K562 (cell line): Measurements from ENCODE around the gene LMO4. TPM values are rescaled to one million over a fixed set of nuclear protein-coding genes. Genes with fewer than 3 reads are reported as not detected.

Source experiments
- ATAC-seq: fragments of 200-7000 bp; cut with Tn5 transposase; 3 replicates; pipeline ENCODE4 v1.9.1; 2020; ENCODE audit warnings: moderate library complexity
- BruUV-seq: library from RNA; stranded (reverse); fragments of 400-500 nt; replicated peaks from 2 replicates; lab custom pipeline; 2021; lab: Mats Ljungman, UMichigan
- CTCF ChIA-PET: fragments of 300-600 bp; formaldehyde crosslinking; extraction: SDS; loops from one replicate; lab custom pipeline; 2021; ENCODE audit warnings: low intra/inter-chr PET ratio; lab: Yijun Ruan, JAX
- POLR2A ChIA-PET: fragments of 300-600, 350-650 bp; sonication (Branson Sonifier 250); formaldehyde crosslinking; extraction: SDS; loops from one replicate; lab custom pipeline; 2021; ENCODE audit warnings: antibody characterized with exemption, inconsistent platforms; lab: Yijun Ruan, JAX
- DNase-seq, 4 experiments: peaks; one replicate each; pipeline versions ENCODE4 v3.0.0 to v3.0.0-alpha.2; 2011 to 2018; ENCODE audit warnings: low spot score in 3 of 4, mixed read lengths in 3 of 4; ENCODE audit errors: extremely low read depth in 1 of 4
- FAIRE-seq: peaks from 2 replicates; lab custom pipeline; 2011; peaks lifted over from hg19 to GRCh38; lab: Jason Lieb, UNC
- H2AFZ ChIP-seq: 2 replicates; pipeline ENCODE4 v1.6.0; 2011; ENCODE audit warnings: low read depth, low read length, control low read depth, inconsistent platforms
- H3K27ac ChIP-seq: fragments of 200-600 bp; 3 replicates; pipeline ENCODE4 v1.8.0; 2011; ENCODE audit warnings: low read depth, mild to moderate bottlenecking, control low read depth, inconsistent platforms, low read length, moderate library complexity, mixed read lengths; ENCODE audit errors: extremely low read depth
- H3K27me3 ChIP-seq, 2 experiments: fragments of 300-600 bp in 1 of 2; 2 replicates in 1 of 2; 3 replicates in 1 of 2; pipeline versions ENCODE4 v1.6.0 to v1.8.0; 2011; ENCODE audit warnings: inconsistent platforms in 2 of 2, low read length in 2 of 2, mild to moderate bottlenecking in 1 of 2, mixed read lengths in 1 of 2, moderate library complexity in 1 of 2; ENCODE audit not compliant: control insufficient read depth in 2 of 2, insufficient read depth in 2 of 2
- H3K36me3 ChIP-seq: fragments of 300-600 bp; 3 replicates; pipeline ENCODE4 v1.8.0; 2011; ENCODE audit warnings: mild to moderate bottlenecking, low read length, inconsistent platforms; ENCODE audit not compliant: control insufficient read depth, insufficient read depth
- H3K4me1 ChIP-seq, 2 experiments: fragments of 200-600 bp in 1 of 2; replicated peaks in 1 of 2; 2 replicates in 1 of 2; 3 replicates in 1 of 2; pipeline versions ENCODE4 v1.5.1 to v1.8.0; 2011; ENCODE audit warnings: inconsistent platforms in 2 of 2, low read length in 2 of 2, mild to moderate bottlenecking in 1 of 2, mixed read lengths in 1 of 2, moderate library complexity in 1 of 2; ENCODE audit not compliant: control insufficient read depth in 2 of 2, insufficient read depth in 2 of 2
- H3K4me2 ChIP-seq: 2 replicates; pipeline ENCODE4 v1.6.1; 2011; ENCODE audit warnings: low read length, control low read depth, inconsistent platforms, mixed read lengths; ENCODE audit not compliant: insufficient read depth
- H3K4me3 ChIP-seq: fragments of 200-600 bp; sonication (generic), shearing (Covaris generic); 2 replicates; pipeline ENCODE4 v1.5.1; 2016; ENCODE audit warnings: control low read depth, inconsistent platforms
- H3K79me2 ChIP-seq: fragments of 200-600 bp; 3 replicates; pipeline ENCODE4 v1.8.0; 2011; ENCODE audit warnings: low read length, inconsistent platforms; ENCODE audit not compliant: control insufficient read depth, insufficient read depth
- H3K9ac ChIP-seq, 2 experiments: 2 replicates each; pipeline versions ENCODE4 v1.6.0 to v1.6.1; 2011; ENCODE audit warnings: low read depth in 2 of 2, low read length in 2 of 2, control low read depth in 1 of 2, inconsistent platforms in 1 of 2, mild to moderate bottlenecking in 1 of 2, mixed read lengths in 1 of 2; ENCODE audit not compliant: insufficient read depth in 1 of 2
- H3K9me1 ChIP-seq: one replicate; pipeline ENCODE4 v1.6.0; 2011; ENCODE audit warnings: inconsistent platforms, mild to moderate bottlenecking, low read length, moderate library complexity; ENCODE audit not compliant: control insufficient read depth, insufficient read depth
- H3K9me3 ChIP-seq: replicated peaks from 2 replicates; pipeline ENCODE4 v1.5.1; 2011; ENCODE audit warnings: low read depth, low read length, inconsistent platforms; ENCODE audit not compliant: control insufficient read depth, insufficient read depth
- H4K20me1 ChIP-seq: replicated peaks from 2 replicates; pipeline ENCODE4 v1.6.1; 2011; ENCODE audit warnings: low read length, inconsistent platforms, mixed read lengths; ENCODE audit not compliant: control insufficient read depth, insufficient read depth
- CGGBP1 ChIP-seq: fragments of 250-450 bp; sonication (Bioruptor Pico); IDR thresholded peaks from 2 replicates; pipeline ENCODE4 v1.9.0; 2021; ENCODE audit warnings: mild to moderate bottlenecking
- EGR1 ChIP-seq: fragments of 450-650 bp; conservative IDR thresholded peaks from 2 replicates; pipeline ENCODE4 v1.6.1; 2017; ENCODE audit warnings: mild to moderate bottlenecking
- FOXJ3 ChIP-seq: sonication (generic); formaldehyde crosslinking; IDR thresholded peaks from 2 replicates; pipeline ENCODE4 v1.4.0; 2020; ENCODE audit warnings: mild to moderate bottlenecking, missing genetic modification reagents
- GTF3C2 ChIP-seq: IDR thresholded peaks from 3 replicates; pipeline ENCODE4 v1.6.1; 2011; ENCODE audit warnings: borderline replicate concordance, mild to moderate bottlenecking, moderate library complexity; ENCODE audit not compliant: insufficient read length; ENCODE audit errors: extremely low read depth
- HMG20B ChIP-seq: fragments of 250-450 bp; sonication (Bioruptor Pico); IDR thresholded peaks from 2 replicates; pipeline ENCODE4 v1.5.0; 2021; ENCODE audit warnings: mild to moderate bottlenecking
- HMGXB4 ChIP-seq: sonication (generic); formaldehyde crosslinking; IDR thresholded peaks from 2 replicates; pipeline ENCODE4 v1.8.1; 2023; ENCODE audit warnings: mild to moderate bottlenecking, missing genetic modification reagents
- KDM5B ChIP-seq: fragments of 200-600 bp; sonication (generic); IDR thresholded peaks from 2 replicates; pipeline ENCODE4 v1.6.1; 2012; ENCODE audit warnings: low read depth, mild to moderate bottlenecking, moderate library complexity, low read length, control low read depth, inconsistent platforms; ENCODE audit not compliant: insufficient replicate concordance
- RBBP5 ChIP-seq: fragments of 200-600 bp; sonication (generic); IDR thresholded peaks from 2 replicates; pipeline ENCODE4 v1.6.1; 2012; ENCODE audit warnings: borderline replicate concordance, mild to moderate bottlenecking, low read length, control low read depth, inconsistent platforms; ENCODE audit not compliant: insufficient read depth, poor library complexity, severe bottlenecking
- SMC3 ChIP-seq: conservative IDR thresholded peaks from 2 replicates; pipeline ENCODE4 v1.6.1; 2011; ENCODE audit warnings: low read depth, low read length, improper control_type of control experiment; ENCODE audit not compliant: insufficient read depth
- ZBTB7A ChIP-seq: IDR thresholded peaks from 2 replicates; pipeline ENCODE4 v1.6.1; 2011; ENCODE audit warnings: low read depth, mild to moderate bottlenecking, low read length, moderate library complexity, borderline replicate concordance; ENCODE audit not compliant: control insufficient read depth
- ZNF140 ChIP-seq: fragments of 250-450 bp; sonication (Bioruptor Pico); IDR thresholded peaks from 2 replicates; pipeline ENCODE4 v1.8.0; 2021; ENCODE audit warnings: moderate library complexity, mild to moderate bottlenecking, inconsistent platforms
- ZNF551 ChIP-seq: fragments of 250-450 bp; sonication (Bioruptor Pico); IDR thresholded peaks from 2 replicates; pipeline ENCODE4 v1.5.0; 2021; ENCODE audit warnings: mild to moderate bottlenecking, moderate library complexity
- ZNF740 ChIP-seq, 3 experiments: fragments of 200-800 bp in 1 of 3; sonication (Bioruptor generic) in 1 of 3; sonication (generic) in 1 of 3; formaldehyde crosslinking in 1 of 3; IDR thresholded peaks; 2 replicates each; pipeline versions ENCODE4 v1.6.1 to v1.8.0; 2016 to 2022; ENCODE audit warnings: mild to moderate bottlenecking in 2 of 3, missing compliant biosample characterization in 2 of 3, missing genetic modification characterization in 2 of 3, missing genetic modification reagents in 1 of 3
- WGBS: fragments of 100-300 bp; shearing (Covaris generic); methylation state at CpG from one replicate; pipeline ENCODE4 v1.1.6; 2016; ENCODE audit warnings: low coverage, mixed read lengths; ENCODE audit not compliant: insufficient coverage; ENCODE audit errors: missing lambda C conversion rate; 5-methylcytosine and 5-hydroxymethylcytosine counted together
- in situ Hi-C: fragments of 300-500 bp; cut with MboI; formaldehyde crosslinking; loops from 4 replicates; pipeline ENCODE4 v1.15.0; 2018; ENCODE audit warnings: inconsistent platforms, mixed read lengths
- intact Hi-C: fragments of 100-400 bp; cut with micrococcal nuclease; formaldehyde crosslinking; loops from 2 replicates; pipeline ENCODE4 v1.14.2; 2022
- polyA plus RNA-seq, 8 experiments: library from polyadenylated mRNA; depleted of rRNA in 4 of 8; stranded (reverse) in 5 of 8; unstranded in 3 of 8; fragments of >200 nt; fragmentation: Nextera tagmentation in 2 of 8; fragmentation: Illumina TruSeq in 1 of 8; extraction: Ambion mirVana in 2 of 8; extraction: Trizol in 1 of 8; gene quantifications; 2 replicates each; pipeline versions ENCODE4 v1.2.1 to v1.2.3, GENCODE V29; 2011 to 2014; ENCODE audit warnings: inconsistent platforms in 1 of 8, missing spikeins in 1 of 8
- total RNA-seq, 7 experiments: library from RNA; depleted of rRNA in 6 of 7; stranded (reverse); fragments of >200 nt in 6 of 7; fragmentation: Illumina TruSeq in 2 of 7; extraction: Trizol in 2 of 7; gene quantifications; 2 replicates each; pipeline versions ENCODE4 v1.2.1 to v1.2.3, GENCODE V29; 2011 to 2021; ENCODE audit warnings: low replicate concordance in 1 of 7

LMO4 gene
- total and polyA plus RNA-seq, 9 of the 15 experiments (the other 6 are each of a cell fraction or from before 2014, with no cell fraction given) = 3.1 to 35.3 (median 22.4) TPM

- H3K4me3 ChIP-seq = peak overlapping the region; percentile 52
- peaks cover 29% of the 10 kb centered on the region for H3K36me3 ChIP-seq
- FAIRE-seq (peak; percentile 32), ATAC-seq (peak; percentile 8), DNase-seq (peak; percentile 21 to 57 (median 36))
- H3K27ac ChIP-seq = peak overlapping the region; percentile 84; the same call in 2 of the 3 replicates
- H4K20me1 ChIP-seq = no peaks in the 10 kb centered on the region; the same call in 1 of the 2 replicates
- H3K9me3 ChIP-seq = no peaks in the 10 kb centered on the region
- H3K4me2 ChIP-seq = peak overlapping the region; percentile 77
- peaks cover 52% of the 10 kb centered on the region for H3K79me2 ChIP-seq
- WGBS = 19% methylated on average over 19 of the region's 28 CpGs
- ChIA-PET CTCF (no interaction called here), POLR2A (interaction anchor here (0.5 to 1.7 kb wide), 4 partner anchors 12 to 1189 kb away, joined by 3 to 10 read pairs (median 4); no protein-coding TSS in a partner anchor)
- TSS peak; percentile 86 for BruUV-seq
- peaks cover 15 to 17% of the 10 kb centered on the region in 2 experiments; a peak in 4 of 5 replicates for H3K4me1 ChIP-seq
- no peaks in the 10 kb centered on the region for H3K27me3 ChIP-seq
- H2AFZ ChIP-seq = peak overlapping the region; percentile 81
- peak overlapping the region; percentile 81 to 93 for H3K9ac ChIP-seq
- intact Hi-C loops = loop anchor here (10.0 kb wide), 1 partner anchor 1350 kb away; the partner anchor contains the start of gene PKN2
- in situ Hi-C loops = no loop called here
- H3K9me1 ChIP-seq = no peaks in the 10 kb centered on the region
- TF ChIP-seq HMGXB4 (CRISPR knock-in tag) (0 out of 2 replicates have a peak, but pooled peaks have one; percentile 14), HMG20B (CRISPR knock-in tag) (no peak), EGR1 (peak; percentile 68), GTF3C2 (no peak), FOXJ3 (CRISPR knock-in tag) (no peak), RBBP5 (peak; percentile 12), SMC3 (no peak), ZNF551 (CRISPR knock-in tag) (no peak), KDM5B (no peak), ZNF140 (CRISPR knock-in tag) (no peak), ZBTB7A (peak; percentile 54), CGGBP1 (no peak), ZNF740 (CRISPR knock-in tag; IDR thresholded peaks at IDR 0.05) (no peak; the same call in 1 of the 2 replicates), ZNF740 (tag; IDR thresholded peaks at IDR 0.05) (peak in 1 of 2 experiments; percentile 98; a peak in 2 of 4 replicates)
These were observed 5.9 kb downstream of the LMO4 start for GRCh38 chr1:87334351-87335174.
